Stimulated activated naive CD8-positive, alpha-beta T cell treated with anti-CD3 and anti-CD28 coated beads, Interleukin-15, Interleukin-2, amounts not matched to agents 100 ng/mL and 50 ng/mL, for 24 hours (primary cell): ENCODE measurements around the gene BCL10.
"Not testable (repeated sequence)": the region's sequence is repeated elsewhere in the genome, so short reads cannot be mapped to it uniquely, and the experiment has no call there.

Source experiments
- H3K27ac Mint-ChIP-seq: one replicate; pipeline ENCODE4 v1.8.0; 2021; ENCODE audit warnings: mild to moderate bottlenecking, mixed read lengths
- H3K27me3 Mint-ChIP-seq: one replicate; pipeline ENCODE4 v1.8.0; 2021; ENCODE audit warnings: mixed read lengths
- H3K36me3 Mint-ChIP-seq: one replicate; pipeline ENCODE4 v1.8.0; 2021; ENCODE audit warnings: low read depth, mixed read lengths
- H3K4me1 Mint-ChIP-seq: one replicate; pipeline ENCODE4 v1.8.0; 2021; ENCODE audit warnings: low read depth, mixed read lengths
- H3K4me3 Mint-ChIP-seq: one replicate; pipeline ENCODE4 v1.8.0; 2021; ENCODE audit warnings: mild to moderate bottlenecking, mixed read lengths
- H3K9me3 Mint-ChIP-seq: one replicate; pipeline ENCODE4 v1.8.0; 2021; ENCODE audit warnings: mixed read lengths

The BCL10 gene

GRCh38 chr1:85262985-85263384 lies 13.4 kb downstream of the BCL10 start:
- Mint-ChIP-seq H3K27me3 (no peaks in the 10 kb centered on the region), H3K4me3 (no peak overlapping the region), H3K4me1 (peaks cover 16% of the 10 kb centered on the region), H3K27ac (no peak overlapping the region), H3K36me3 (peaks cover 34% of the 10 kb centered on the region), H3K9me3 (no peaks in the 10 kb centered on the region)

- Mint-ChIP-seq H3K27me3 (no peaks in the 10 kb centered on the region), H3K4me1 (peaks cover 40% of the 10 kb centered on the region), H3K9me3 (no peaks in the 10 kb centered on the region), H3K4me3 (peak overlapping the region; percentile 95), H3K36me3 (peaks cover 38% of the 10 kb centered on the region), H3K27ac (peak overlapping the region; percentile 49)
Measured at GRCh38 chr1:85259912-85260274, 16.5 kb downstream of the BCL10 start.

- peaks cover 44% of the 10 kb centered on the region for H3K4me1 Mint-ChIP-seq
Measured at GRCh38 chr1:85259118-85259911, 17.1 kb downstream of the BCL10 start, which contains the start of gene C1orf52. Gene C1orf52 (minus strand): TSS chr1:85259662. CDS start chr1:85259633, 29 bp downstream.

GRCh38 chr1:85258536-85259117 lies 17.8 kb downstream of the BCL10 start:
- Mint-ChIP-seq H3K27me3 (no peaks in the 10 kb centered on the region), H3K4me3 (peak overlapping the region; percentile 95), H3K27ac (peak overlapping the region; percentile 93), H3K9me3 (no peaks in the 10 kb centered on the region), H3K36me3 (peaks cover 34% of the 10 kb centered on the region), H3K4me1 (peaks cover 50% of the 10 kb centered on the region)

More at GRCh38 chr1:85259118-85259911, 17.1 kb downstream of the BCL10 start, which contains the start of gene C1orf52:
- Mint-ChIP-seq H3K27ac (peak within 1 kb of the TSS; percentile 93), H3K9me3 (no peaks in the 10 kb centered on the region), H3K36me3 (peaks cover 35% of the 10 kb centered on the region), H3K4me3 (peak within 1 kb of the TSS; percentile 95), H3K27me3 (no peaks in the 10 kb centered on the region)

GRCh38 chr1:85249042-85249441 lies 27.4 kb downstream of the BCL10 start:
- H3K4me1 Mint-ChIP-seq = peaks cover 13% of the 10 kb centered on the region
- H3K36me3 Mint-ChIP-seq = peaks cover 42% of the 10 kb centered on the region
- not testable (repeated sequence) for H3K4me3 Mint-ChIP-seq, H3K27ac Mint-ChIP-seq, H3K27me3 Mint-ChIP-seq, H3K9me3 Mint-ChIP-seq

DNA sequence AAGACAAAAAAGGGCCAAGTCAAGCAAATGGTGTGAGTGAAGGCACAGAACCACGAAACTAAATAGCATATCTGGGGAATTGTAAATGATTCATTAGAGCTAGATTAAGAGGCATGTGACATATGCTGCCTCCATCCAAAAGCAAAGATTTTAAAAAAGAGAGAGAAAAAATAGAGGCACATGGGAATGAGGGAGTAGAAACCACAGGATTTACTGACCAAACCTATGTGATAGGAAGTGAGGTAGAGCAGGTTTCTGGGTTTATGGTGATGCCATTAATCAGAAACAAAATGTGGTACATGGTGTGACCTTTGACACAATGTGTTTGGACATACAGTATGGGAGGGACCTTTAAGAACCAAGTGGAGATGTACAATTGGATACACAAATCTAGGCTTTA lies 30.5 kb downstream of the BCL10 start:
- Mint-ChIP-seq H3K27ac (no peak overlapping the region), H3K36me3 (peaks cover 17% of the 10 kb centered on the region), H3K4me3 (no peak overlapping the region), H3K27me3 (no peaks in the 10 kb centered on the region), H3K9me3 (peaks cover 4% of the 10 kb centered on the region), H3K4me1 (peaks cover 5% of the 10 kb centered on the region)

DNA sequence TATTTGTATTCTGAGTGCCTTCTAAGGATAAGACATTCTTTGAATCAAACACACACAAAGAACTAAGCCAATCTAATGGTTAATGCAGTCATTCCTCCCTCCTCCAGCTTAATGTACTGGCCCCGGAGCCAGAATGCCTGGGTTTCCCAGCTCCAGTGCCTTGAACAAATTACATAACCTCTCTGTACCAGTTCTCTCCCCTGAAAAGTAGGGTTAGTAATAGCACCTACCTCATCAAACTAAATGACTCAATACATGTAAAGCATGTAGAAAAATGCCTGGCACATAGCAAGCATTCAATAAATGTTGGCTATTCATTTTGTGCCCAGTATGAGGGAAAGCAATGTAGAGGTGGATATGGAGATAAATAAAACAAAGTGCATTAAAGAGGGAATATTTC lies 31.0 kb downstream of the BCL10 start:
- H3K9me3 Mint-ChIP-seq = peaks cover 2% of the 10 kb centered on the region
- peaks cover 12% of the 10 kb centered on the region for H3K36me3 Mint-ChIP-seq
- peaks cover 10% of the 10 kb centered on the region for H3K4me1 Mint-ChIP-seq
- no peak overlapping the region for H3K27ac Mint-ChIP-seq
- H3K4me3 Mint-ChIP-seq = no peak overlapping the region
- H3K27me3 Mint-ChIP-seq = no peaks in the 10 kb centered on the region

DNA sequence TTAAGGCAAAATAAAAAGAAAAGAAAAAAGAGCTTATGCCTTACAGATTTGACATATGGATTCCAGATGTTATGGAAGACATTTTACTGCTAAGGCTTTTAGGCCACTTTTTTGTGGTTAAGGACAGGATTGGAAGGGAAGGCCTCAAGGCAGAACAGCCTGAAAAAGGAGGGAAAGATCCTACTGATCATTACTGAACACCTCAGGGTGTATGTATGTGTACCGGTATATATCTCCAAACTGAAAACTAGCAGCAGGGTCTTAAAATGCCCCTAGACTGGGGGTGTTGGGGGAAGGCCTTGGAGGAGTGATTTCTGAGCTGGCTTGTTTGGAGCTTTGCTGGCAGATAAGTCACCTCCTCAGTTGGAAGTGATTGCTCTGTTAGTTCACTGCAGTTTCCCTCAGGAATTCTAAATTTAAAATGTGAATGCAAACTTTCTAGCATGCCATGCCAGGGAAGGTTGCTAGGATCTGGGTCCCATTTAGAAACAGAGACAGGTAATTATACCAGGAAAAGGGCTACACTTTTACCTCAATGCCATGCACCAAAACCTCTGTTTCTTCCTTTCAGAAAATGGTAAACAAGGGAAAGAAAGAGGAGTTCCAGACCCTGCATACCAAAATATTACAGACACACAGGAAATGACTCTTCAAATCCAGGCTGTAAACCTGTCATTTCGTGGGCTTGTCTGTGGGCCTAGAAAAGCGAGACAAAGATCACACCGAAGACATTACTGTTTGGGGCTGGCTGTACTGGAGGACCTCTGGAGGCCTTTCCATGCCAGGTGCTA lies 32.0 kb downstream of the BCL10 start:
- H3K27ac Mint-ChIP-seq = no peak overlapping the region
- H3K27me3 Mint-ChIP-seq = no peaks in the 10 kb centered on the region
- no peak overlapping the region for H3K4me3 Mint-ChIP-seq
- H3K36me3 Mint-ChIP-seq = peaks cover 2% of the 10 kb centered on the region
- no peaks in the 10 kb centered on the region for H3K9me3 Mint-ChIP-seq
- peaks cover 13% of the 10 kb centered on the region for H3K4me1 Mint-ChIP-seq

DNA sequence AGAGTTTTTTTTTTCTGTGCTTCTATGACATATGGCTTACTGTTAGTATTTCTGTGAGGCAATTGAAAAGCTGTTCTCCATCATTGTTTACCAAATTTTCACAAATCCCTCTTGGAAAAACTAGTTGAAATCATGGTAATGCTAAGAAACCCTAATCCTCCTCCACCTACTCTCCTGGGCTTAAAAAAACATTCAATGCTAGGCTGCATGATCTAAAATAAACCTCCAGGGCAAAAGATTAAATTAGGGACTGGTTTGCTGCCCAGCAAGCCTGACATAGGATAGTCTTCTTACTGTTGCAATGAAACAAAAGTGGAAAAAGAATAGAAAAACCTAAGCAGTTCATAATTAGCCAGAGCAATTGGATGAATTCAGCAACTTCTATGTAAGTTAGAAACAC lies 33.1 kb downstream of the BCL10 start:
- H3K4me3 Mint-ChIP-seq = no peak overlapping the region
- H3K9me3 Mint-ChIP-seq = no peaks in the 10 kb centered on the region
- H3K36me3 Mint-ChIP-seq = no peaks in the 10 kb centered on the region
- H3K27me3 Mint-ChIP-seq = no peaks in the 10 kb centered on the region
- peaks cover 13% of the 10 kb centered on the region for H3K4me1 Mint-ChIP-seq
- H3K27ac Mint-ChIP-seq = no peak overlapping the region

- H3K4me1 Mint-ChIP-seq = peaks cover 13% of the 10 kb centered on the region
- no peak overlapping the region for H3K27ac Mint-ChIP-seq
- H3K9me3 Mint-ChIP-seq = no peaks in the 10 kb centered on the region
- no peak overlapping the region for H3K4me3 Mint-ChIP-seq
- H3K36me3 Mint-ChIP-seq = no peaks in the 10 kb centered on the region
- peaks cover 3% of the 10 kb centered on the region for H3K27me3 Mint-ChIP-seq
Measured at GRCh38 chr1:85240643-85241042, 35.8 kb downstream of the BCL10 start.

- Mint-ChIP-seq H3K4me3 (no peak overlapping the region), H3K27ac (no peak overlapping the region)
Measured at GRCh38 chr1:85240174-85240601, 36.2 kb downstream of the BCL10 start.

GRCh38 chr1:85237613-85238012 lies 38.8 kb downstream of the BCL10 start:
- Mint-ChIP-seq H3K4me3 (no peak overlapping the region), H3K4me1 (peaks cover 13% of the 10 kb centered on the region), H3K27ac (no peak overlapping the region), H3K9me3 (no peaks in the 10 kb centered on the region), H3K27me3 (peaks cover 3% of the 10 kb centered on the region), H3K36me3 (no peaks in the 10 kb centered on the region)

More at GRCh38 chr1:85240174-85240601, 36.2 kb downstream of the BCL10 start:
- H3K4me1 Mint-ChIP-seq = peaks cover 13% of the 10 kb centered on the region
- H3K9me3 Mint-ChIP-seq = no peaks in the 10 kb centered on the region
- H3K27me3 Mint-ChIP-seq = peaks cover 3% of the 10 kb centered on the region
- no peaks in the 10 kb centered on the region for H3K36me3 Mint-ChIP-seq

DNA sequence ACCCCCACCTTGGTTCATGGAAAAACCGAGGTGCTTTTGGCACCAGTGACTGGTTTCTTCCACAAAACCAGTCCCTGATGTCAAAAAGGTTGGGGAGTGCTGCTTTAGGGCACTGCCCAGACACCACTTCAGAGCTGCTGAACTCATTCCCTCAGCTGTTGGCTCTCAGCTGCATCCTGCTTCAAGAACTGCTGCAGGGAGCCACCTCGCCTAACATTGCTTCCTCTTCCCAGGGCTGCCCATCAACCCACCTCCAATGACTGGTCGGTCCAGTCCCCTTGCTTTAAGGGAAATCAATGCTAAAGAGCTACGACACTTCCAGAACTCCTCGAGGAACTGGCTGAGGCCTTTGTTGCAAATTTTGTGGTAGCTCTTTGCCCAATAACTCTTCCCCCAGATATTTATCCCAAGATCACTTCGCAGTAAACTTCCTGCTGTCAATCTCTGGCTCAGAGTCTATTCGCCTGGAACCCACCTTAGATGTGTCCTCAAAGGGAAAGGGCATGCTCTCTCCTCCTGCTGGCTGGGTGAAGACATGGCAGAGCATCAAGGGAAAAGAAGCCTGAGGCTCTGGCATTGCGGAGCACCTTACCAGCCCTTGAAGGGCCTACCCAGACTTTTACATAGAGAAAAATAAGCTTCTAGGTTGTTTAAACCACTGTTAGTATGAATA lies 46.0 kb downstream of the BCL10 start:
- H3K9me3 Mint-ChIP-seq = no peaks in the 10 kb centered on the region
- H3K27me3 Mint-ChIP-seq = no peaks in the 10 kb centered on the region
- H3K27ac Mint-ChIP-seq = no peak overlapping the region
- H3K4me3 Mint-ChIP-seq = no peak overlapping the region
- H3K36me3 Mint-ChIP-seq = no peaks in the 10 kb centered on the region
- no peaks in the 10 kb centered on the region for H3K4me1 Mint-ChIP-seq

DNA sequence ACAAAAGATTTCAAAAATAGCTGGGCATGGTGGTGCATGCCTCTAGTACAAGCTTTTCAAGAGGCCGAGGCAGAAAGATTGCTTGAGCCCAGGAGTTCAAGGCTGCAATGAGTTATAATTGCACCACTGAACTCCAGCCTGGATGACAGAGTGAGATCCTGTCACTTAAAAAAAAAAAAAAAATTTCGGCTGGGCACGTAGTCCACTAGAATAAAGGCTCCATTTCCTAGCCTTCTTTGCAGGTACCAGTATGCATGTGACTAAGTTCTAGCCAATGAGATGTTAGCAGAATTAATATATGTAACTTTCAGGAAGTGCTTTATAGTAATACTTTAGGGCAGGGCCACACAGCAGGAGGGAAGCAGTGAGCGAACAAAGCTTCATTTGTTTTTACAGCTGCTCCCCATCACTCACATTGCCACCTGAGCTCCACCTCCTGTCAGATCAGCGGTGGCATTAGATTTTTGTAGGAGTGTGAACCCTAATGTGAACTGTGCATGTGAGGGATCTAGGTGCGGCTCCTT lies 46.8 kb downstream of the BCL10 start:
- Mint-ChIP-seq H3K27ac (no peak overlapping the region), H3K4me1 (no peaks in the 10 kb centered on the region), H3K4me3 (no peak overlapping the region), H3K9me3 (no peaks in the 10 kb centered on the region), H3K36me3 (no peaks in the 10 kb centered on the region), H3K27me3 (no peaks in the 10 kb centered on the region)
